Measurements from ENCODE around the gene CCDC178. TPM values are rescaled to one million over a fixed set of nuclear protein-coding genes. Genes with fewer than 3 reads are reported as not detected.

CCDC178 gene
- total and polyA plus RNA-seq, 2 donors (not counting 1 experiment from before 2014, with no cell fraction given) = 0.17 TPM; not detected in 1

DNA sequence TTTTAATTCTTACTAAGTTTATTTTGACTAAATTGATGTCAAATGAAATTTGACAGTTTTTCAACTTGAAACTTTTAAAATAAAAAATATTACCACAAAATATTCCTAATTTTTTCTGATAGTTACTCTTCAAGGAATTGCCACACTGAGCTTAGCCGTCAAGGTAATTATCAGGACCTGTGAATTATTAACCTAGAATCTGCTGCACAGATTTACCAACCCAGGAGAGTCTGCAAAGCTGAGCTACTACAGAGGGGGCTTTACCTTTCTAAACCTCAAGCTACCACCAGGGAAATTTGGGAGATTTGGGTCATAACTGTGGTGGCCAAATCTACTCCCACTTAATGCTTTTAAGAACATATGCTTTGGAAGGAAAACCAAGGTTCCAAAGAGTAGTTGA lies 324.6 kb downstream of the CCDC178 start:
- no peak for DNase-seq (ENCODE audit: low read depth in 2 of 2)
- H2AFZ ChIP-seq (ENCODE audit: low read length) = no peak overlapping the region
- H3K4me3 ChIP-seq (replicated peaks in 1 of 4; ENCODE audit: control extremely low read depth in 1 of 4, insufficient read depth in 1 of 4, low read depth in 3 of 4, low read length in 4 of 4) = no peak overlapping the region
- H3K9me3 ChIP-seq (ENCODE audit: control insufficient read depth, insufficient read depth, low read depth, low read length) = no peaks in the 10 kb centered on the region
- H3K27ac ChIP-seq (ENCODE audit: insufficient read depth, low read length) = no peak overlapping the region
- no peak overlapping the region for H3K9ac ChIP-seq (ENCODE audit: insufficient read depth, low read length)
- no peaks in the 10 kb centered on the region for H3K36me3 ChIP-seq (ENCODE audit: control insufficient read depth, insufficient read depth, low read length)
- no peak for TF ChIP-seq EZH2 (IDR thresholded peaks at IDR 0.05; ENCODE audit: low read length, missing control alignments)
- TF ChIP-seq, protein P1, sequence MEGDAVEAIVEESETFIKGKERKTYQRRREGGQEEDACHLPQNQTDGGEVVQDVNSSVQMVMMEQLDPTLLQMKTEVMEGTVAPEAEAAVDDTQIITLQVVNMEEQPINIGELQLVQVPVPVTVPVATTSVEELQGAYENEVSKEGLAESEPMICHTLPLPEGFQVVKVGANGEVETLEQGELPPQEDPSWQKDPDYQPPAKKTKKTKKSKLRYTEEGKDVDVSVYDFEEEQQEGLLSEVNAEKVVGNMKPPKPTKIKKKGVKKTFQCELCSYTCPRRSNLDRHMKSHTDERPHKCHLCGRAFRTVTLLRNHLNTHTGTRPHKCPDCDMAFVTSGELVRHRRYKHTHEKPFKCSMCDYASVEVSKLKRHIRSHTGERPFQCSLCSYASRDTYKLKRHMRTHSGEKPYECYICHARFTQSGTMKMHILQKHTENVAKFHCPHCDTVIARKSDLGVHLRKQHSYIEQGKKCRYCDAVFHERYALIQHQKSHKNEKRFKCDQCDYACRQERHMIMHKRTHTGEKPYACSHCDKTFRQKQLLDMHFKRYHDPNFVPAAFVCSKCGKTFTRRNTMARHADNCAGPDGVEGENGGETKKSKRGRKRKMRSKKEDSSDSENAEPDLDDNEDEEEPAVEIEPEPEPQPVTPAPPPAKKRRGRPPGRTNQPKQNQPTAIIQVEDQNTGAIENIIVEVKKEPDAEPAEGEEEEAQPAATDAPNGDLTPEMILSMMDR (conservative IDR thresholded peaks at IDR 0.05 in 1 of 2, IDR thresholded peaks at IDR 0.05 in 1 of 2; ENCODE audit: low read depth in 1 of 2, low read length in 2 of 2) = no peak
- H3K27me3 ChIP-seq (ENCODE audit: control insufficient read depth, insufficient read depth, low read length) = no peaks in the 10 kb centered on the region
- no peak overlapping the region for H3K4me2 ChIP-seq (ENCODE audit: extremely low read depth, insufficient read depth, low read length)
- H3K79me2 ChIP-seq (ENCODE audit: control insufficient read depth, insufficient read depth, low read length) = no peaks in the 10 kb centered on the region
- H3K4me1 ChIP-seq (ENCODE audit: control insufficient read depth, extremely low read depth, insufficient read depth, low read length) = no peaks in the 10 kb centered on the region
- H4K20me1 ChIP-seq (ENCODE audit: control insufficient read depth, extremely low read depth, insufficient read depth, low read length) = no peaks in the 10 kb centered on the region

DNA sequence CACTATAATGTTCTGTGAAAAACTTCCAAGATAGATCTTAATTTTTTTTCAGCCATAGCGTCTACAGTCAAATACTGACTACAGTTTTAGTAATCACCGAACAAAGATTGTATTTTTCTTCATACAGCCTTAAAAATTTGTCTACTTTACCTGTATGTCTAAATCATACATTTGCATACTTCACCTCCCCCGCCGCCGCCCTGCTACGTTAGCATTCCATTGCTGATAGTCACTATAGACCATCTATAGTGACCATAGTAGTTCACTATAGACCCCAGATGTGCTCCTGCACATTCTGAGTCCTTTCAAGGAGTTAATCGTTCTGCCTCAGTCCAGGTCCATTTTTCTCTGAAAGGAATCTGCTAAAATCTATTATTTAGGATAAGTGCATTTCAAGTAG lies 325.0 kb downstream of the CCDC178 start:
- H3K9me3 ChIP-seq (ENCODE audit: control insufficient read depth, insufficient read depth, low read depth, low read length) = no peaks in the 10 kb centered on the region
- TF ChIP-seq EZH2 (IDR thresholded peaks at IDR 0.05; ENCODE audit: low read length, missing control alignments) = no peak
- TF ChIP-seq, protein P1 (conservative IDR thresholded peaks at IDR 0.05 in 1 of 2, IDR thresholded peaks at IDR 0.05 in 1 of 2; ENCODE audit: low read depth in 1 of 2, low read length in 2 of 2) = no peak
- H3K4me2 ChIP-seq (ENCODE audit: extremely low read depth, insufficient read depth, low read length) = no peak overlapping the region
- no peak for DNase-seq (ENCODE audit: low read depth in 2 of 2)
- no peak overlapping the region for H2AFZ ChIP-seq (ENCODE audit: low read length)
- no peak overlapping the region for H3K27ac ChIP-seq (ENCODE audit: insufficient read depth, low read length)
- H3K36me3 ChIP-seq (ENCODE audit: control insufficient read depth, insufficient read depth, low read length) = no peaks in the 10 kb centered on the region
- no peaks in the 10 kb centered on the region for H4K20me1 ChIP-seq (ENCODE audit: control insufficient read depth, extremely low read depth, insufficient read depth, low read length)
- no peak overlapping the region for H3K9ac ChIP-seq (ENCODE audit: insufficient read depth, low read length)
- no peaks in the 10 kb centered on the region for H3K27me3 ChIP-seq (ENCODE audit: control insufficient read depth, insufficient read depth, low read length)
- H3K4me3 ChIP-seq (replicated peaks in 1 of 4; ENCODE audit: control extremely low read depth in 1 of 4, insufficient read depth in 1 of 4, low read depth in 3 of 4, low read length in 4 of 4) = no peak overlapping the region
- no peaks in the 10 kb centered on the region for H3K4me1 ChIP-seq (ENCODE audit: control insufficient read depth, extremely low read depth, insufficient read depth, low read length)
- no peaks in the 10 kb centered on the region for H3K79me2 ChIP-seq (ENCODE audit: control insufficient read depth, insufficient read depth, low read length)

DNA sequence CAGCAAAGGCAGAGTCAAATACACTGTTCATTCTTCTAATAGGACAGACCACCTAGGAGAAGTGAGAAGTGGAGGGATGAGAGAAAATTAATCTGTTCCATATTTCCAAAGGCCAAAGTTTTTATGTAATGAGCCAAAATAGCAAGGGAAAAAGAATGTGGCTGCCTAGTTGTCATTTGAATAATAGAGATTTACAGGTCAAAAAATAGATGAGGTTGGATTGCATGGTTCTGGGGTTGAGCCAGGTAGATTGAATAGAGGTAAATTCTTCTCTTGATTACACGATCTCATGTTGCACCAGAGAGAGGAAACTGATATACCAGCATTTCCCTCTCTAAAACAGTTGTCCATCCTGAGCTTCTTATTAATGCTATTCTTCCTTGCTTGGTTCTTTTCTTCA lies 325.8 kb downstream of the CCDC178 start:
- no peaks in the 10 kb centered on the region for H3K4me1 ChIP-seq (ENCODE audit: control insufficient read depth, extremely low read depth, insufficient read depth, low read length)
- H4K20me1 ChIP-seq (ENCODE audit: control insufficient read depth, extremely low read depth, insufficient read depth, low read length) = no peaks in the 10 kb centered on the region
- no peaks in the 10 kb centered on the region for H3K9me3 ChIP-seq (ENCODE audit: control insufficient read depth, insufficient read depth, low read depth, low read length)
- no peak overlapping the region for H3K9ac ChIP-seq (ENCODE audit: insufficient read depth, low read length)
- H3K27ac ChIP-seq (ENCODE audit: insufficient read depth, low read length) = no peak overlapping the region
- no peaks in the 10 kb centered on the region for H3K79me2 ChIP-seq (ENCODE audit: control insufficient read depth, insufficient read depth, low read length)
- H3K4me2 ChIP-seq (ENCODE audit: extremely low read depth, insufficient read depth, low read length) = no peak overlapping the region
- H3K27me3 ChIP-seq (ENCODE audit: control insufficient read depth, insufficient read depth, low read length) = no peaks in the 10 kb centered on the region
- TF ChIP-seq, protein P1 (conservative IDR thresholded peaks at IDR 0.05 in 1 of 2, IDR thresholded peaks at IDR 0.05 in 1 of 2; ENCODE audit: low read depth in 1 of 2, low read length in 2 of 2) = no peak
- no peak for TF ChIP-seq EZH2 (IDR thresholded peaks at IDR 0.05; ENCODE audit: low read length, missing control alignments)
- H2AFZ ChIP-seq (ENCODE audit: low read length) = no peak overlapping the region
- no peaks in the 10 kb centered on the region for H3K36me3 ChIP-seq (ENCODE audit: control insufficient read depth, insufficient read depth, low read length)
- H3K4me3 ChIP-seq (replicated peaks in 1 of 4; ENCODE audit: control extremely low read depth in 1 of 4, insufficient read depth in 1 of 4, low read depth in 3 of 4, low read length in 4 of 4) = no peak overlapping the region
- no peak for DNase-seq (ENCODE audit: low read depth in 2 of 2)
